BE2C (cell line): ENCODE data around the gene SCYGR8.

Experiments used
- DNase-seq: peaks from one replicate; pipeline ENCODE4 v3.0.0-alpha.2; 2020
- H3K27me3 ChIP-seq: fragments of 250-450 bp; sonication (Bioruptor Pico); 2 replicates; pipeline ENCODE4 v1.5.1; 2020; ENCODE audit warnings: mild to moderate bottlenecking
- H3K36me3 ChIP-seq: fragments of 250-450 bp; sonication (Bioruptor Pico); 2 replicates; pipeline ENCODE4 v1.5.1; 2020; ENCODE audit warnings: mild to moderate bottlenecking
- H3K4me1 ChIP-seq: fragments of 250-450 bp; sonication (Bioruptor Pico); 2 replicates; pipeline ENCODE4 v1.5.1; 2020
- H3K4me3 ChIP-seq: 2 replicates; pipeline ENCODE4 v1.5.1; 2011; ENCODE audit warnings: low read depth, low read length
- H3K9me3 ChIP-seq: fragments of 250-450 bp; sonication (Bioruptor Pico); 2 replicates; pipeline ENCODE4 v1.5.1; 2020
- TF ChIP-seq, protein P1 (sequence below): IDR thresholded peaks from 2 replicates; pipeline ENCODE4 v1.5.1; 2012; ENCODE audit warnings: mild to moderate bottlenecking, low read depth, low read length

SCYGR8 gene

DNA sequence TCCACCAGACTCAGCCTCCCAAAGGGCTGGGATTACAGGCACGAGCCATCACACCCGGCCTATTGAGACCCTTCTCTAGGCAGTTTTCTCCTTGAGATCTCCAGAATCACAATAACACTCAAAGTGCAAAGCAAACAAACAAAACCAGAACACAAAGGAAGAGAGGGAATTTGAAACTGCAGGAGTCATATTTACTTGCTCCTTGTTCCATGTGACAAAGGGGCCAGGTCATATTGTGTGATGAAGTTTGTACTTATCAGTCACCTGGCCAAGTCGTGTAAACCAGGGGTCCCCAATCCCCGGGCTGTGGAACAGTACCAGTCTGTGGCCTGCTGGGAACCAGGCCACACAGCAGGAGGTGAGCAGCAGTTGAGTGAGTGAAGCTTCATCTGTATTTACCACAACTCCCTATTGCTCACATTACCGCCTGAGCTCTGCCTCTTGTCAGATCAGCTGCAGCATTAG, 26.5 kb downstream of the SCYGR8 start:
- Histone ChIP-seq H3K27me3 (no peaks in the 10 kb centered on the region), H3K36me3 (no peaks in the 10 kb centered on the region), H3K4me1 (no peaks in the 10 kb centered on the region), H3K9me3 (no peaks in the 10 kb centered on the region; the same call in 1 of the 2 replicates), H3K4me3 (no peak overlapping the region)
- TF ChIP-seq, protein P1, sequence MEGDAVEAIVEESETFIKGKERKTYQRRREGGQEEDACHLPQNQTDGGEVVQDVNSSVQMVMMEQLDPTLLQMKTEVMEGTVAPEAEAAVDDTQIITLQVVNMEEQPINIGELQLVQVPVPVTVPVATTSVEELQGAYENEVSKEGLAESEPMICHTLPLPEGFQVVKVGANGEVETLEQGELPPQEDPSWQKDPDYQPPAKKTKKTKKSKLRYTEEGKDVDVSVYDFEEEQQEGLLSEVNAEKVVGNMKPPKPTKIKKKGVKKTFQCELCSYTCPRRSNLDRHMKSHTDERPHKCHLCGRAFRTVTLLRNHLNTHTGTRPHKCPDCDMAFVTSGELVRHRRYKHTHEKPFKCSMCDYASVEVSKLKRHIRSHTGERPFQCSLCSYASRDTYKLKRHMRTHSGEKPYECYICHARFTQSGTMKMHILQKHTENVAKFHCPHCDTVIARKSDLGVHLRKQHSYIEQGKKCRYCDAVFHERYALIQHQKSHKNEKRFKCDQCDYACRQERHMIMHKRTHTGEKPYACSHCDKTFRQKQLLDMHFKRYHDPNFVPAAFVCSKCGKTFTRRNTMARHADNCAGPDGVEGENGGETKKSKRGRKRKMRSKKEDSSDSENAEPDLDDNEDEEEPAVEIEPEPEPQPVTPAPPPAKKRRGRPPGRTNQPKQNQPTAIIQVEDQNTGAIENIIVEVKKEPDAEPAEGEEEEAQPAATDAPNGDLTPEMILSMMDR = no peak
- DNase-seq = no peak

DNA sequence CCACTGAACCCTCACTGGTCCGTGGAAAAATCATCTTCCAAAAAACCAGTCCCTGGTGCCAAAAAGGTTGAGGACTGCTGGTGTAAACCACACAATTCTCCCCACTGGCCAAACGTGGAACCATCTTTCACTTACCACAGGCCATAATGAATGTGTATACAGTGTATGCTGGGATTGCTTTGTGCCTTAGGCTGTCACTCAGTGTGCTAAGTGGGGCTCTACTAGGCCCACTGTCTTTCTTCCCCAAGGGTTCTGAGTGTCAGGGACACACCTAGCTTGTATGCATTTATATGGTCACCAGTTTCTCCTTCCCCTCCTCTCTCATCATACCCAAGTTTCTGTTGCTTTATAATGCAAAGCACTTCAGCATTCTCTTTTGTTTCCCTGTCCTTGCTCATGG, 27.2 kb downstream of the SCYGR8 start:
- Histone ChIP-seq H3K9me3 (no peaks in the 10 kb centered on the region; the same call in 1 of the 2 replicates), H3K27me3 (no peaks in the 10 kb centered on the region), H3K4me1 (no peaks in the 10 kb centered on the region), H3K4me3 (no peak overlapping the region), H3K36me3 (no peaks in the 10 kb centered on the region)
- no peak for DNase-seq
- TF ChIP-seq, protein P1 = no peak

DNA sequence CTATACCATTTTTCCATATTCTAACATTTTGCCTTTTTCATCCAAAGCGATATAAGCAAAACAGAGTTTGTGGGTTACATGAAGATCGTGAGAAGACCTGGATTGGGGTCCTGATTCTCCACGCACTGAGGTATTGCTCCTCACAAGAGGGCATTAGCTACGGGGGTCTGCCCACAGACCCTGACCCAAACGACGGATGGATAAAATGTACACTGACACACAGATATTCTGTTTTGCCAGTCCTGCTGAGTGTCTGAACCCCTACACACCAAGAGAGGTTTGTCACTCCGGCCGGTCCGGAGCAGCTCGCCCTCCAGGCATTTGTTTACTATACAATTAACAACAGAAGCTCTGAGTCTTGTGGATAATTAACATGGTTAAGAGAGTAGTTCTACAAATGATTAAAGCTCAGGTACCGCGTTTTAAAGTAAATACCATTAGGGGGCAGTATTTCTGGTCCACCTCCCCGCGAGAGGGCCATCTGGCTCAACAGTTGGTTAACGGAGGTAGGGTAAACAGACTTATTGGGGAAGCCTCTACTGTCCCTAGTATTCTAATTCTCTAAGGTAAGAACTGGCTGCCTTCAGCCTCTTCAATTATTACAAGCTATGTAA, 28.4 kb downstream of the SCYGR8 start:
- DNase-seq = no peak
- H3K4me1 ChIP-seq = no peaks in the 10 kb centered on the region
- TF ChIP-seq, protein P1 = no peak
- no peaks in the 10 kb centered on the region; the same call in 1 of the 2 replicates for H3K9me3 ChIP-seq
- no peaks in the 10 kb centered on the region for H3K36me3 ChIP-seq
- H3K27me3 ChIP-seq = no peaks in the 10 kb centered on the region
- no peak overlapping the region for H3K4me3 ChIP-seq

DNA sequence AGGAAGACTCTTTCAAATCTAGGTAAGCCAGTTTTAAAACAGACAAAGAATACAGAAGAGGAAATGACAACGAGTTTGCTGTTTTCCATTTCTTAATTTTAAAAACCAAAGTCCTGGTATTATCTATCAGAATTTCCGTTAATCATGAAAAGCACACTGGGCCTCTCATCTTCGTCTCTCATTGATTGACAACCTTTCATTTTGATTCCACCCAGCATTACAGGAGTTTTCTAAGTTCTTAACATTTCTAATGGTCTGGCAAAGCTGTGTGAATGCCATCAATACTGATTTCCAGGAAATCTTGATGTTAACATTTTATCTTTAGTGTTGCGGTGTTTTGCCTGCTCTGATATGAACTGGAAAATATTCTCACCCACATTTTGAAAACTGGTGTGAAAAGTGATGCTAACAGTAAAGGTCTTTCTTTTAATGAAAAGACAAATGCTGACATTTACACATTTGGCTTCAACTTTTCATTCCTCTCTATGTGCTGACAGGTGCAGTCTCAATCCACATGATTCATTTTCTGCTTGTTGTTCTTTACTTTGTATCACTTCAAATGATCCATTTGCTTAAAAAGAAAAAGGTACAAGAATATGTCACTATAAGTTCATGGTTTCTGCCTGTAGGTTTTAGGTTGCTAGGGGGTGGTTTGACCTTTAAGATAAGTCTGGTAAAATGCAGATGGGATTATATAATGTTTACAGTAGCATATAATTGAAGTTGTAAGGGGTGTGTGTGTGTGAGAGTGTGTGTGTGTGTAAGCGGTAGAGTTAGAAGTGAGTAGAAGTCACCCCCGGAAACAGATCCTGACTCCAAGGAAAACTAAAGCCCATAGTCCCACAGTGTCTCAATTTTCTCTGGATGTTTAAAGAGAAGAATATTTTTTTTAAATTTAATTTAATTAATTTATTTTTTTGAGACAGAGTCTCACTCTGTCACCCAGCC, 29.5 kb downstream of the SCYGR8 start:
- TF ChIP-seq, protein P1 = no peak

DNA sequence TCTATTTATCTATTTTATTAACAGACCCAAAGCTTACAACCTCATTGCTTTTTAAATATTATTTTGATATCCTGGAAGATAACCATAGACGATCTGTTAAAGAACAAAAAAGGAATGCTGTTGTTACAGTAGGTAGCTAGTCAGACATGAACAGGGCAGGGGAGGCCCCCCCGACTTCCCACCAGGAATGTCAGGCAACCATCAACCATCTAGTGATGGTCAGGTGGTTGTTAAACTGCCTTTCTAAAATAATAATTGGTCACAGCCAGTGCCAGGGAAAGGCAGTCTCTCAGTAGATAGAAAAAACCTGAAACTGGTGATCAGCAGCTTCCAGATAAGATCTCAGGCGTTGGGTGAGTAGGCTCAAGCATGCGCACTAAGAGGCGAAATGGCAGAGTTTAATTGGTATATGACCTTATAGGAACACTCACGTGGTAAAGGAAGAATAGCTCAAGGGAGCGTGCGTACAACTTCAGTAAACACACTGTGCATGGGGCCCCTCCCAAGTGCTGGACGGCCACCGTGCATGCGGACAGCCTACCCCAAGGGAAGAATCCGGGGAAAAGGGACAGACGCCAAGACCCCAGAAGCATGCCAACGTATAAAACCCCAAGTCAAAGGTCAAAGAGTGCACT, 35.4 kb downstream of the SCYGR8 start:
- Histone ChIP-seq H3K4me3 (no peak overlapping the region), H3K9me3 (no peaks in the 10 kb centered on the region), H3K27me3 (no peaks in the 10 kb centered on the region), H3K36me3 (no peaks in the 10 kb centered on the region), H3K4me1 (no peaks in the 10 kb centered on the region)
- TF ChIP-seq, protein P1 = no peak
- no peak for DNase-seq

More for the DNA sequence above, 29.5 kb downstream of the SCYGR8 start:
- Histone ChIP-seq H3K36me3 (no peaks in the 10 kb centered on the region), H3K27me3 (no peaks in the 10 kb centered on the region), H3K9me3 (no peaks in the 10 kb centered on the region; the same call in 1 of the 2 replicates), H3K4me1 (no peaks in the 10 kb centered on the region), H3K4me3 (no peak overlapping the region)
- DNase-seq = no peak
